H1 (cell line): ENCODE measurements around the gene MAPKAP1.

Source experiments
- CHD2 ChIP-seq: IDR thresholded peaks from 2 replicates; pipeline ENCODE4 v1.6.1; 2012; ENCODE audit warnings: low read length, improper control_type of control experiment
- CTCF ChIP-seq, 3 experiments: IDR thresholded peaks; 1 replicate in 2 of 3; 2 replicates in 1 of 3; pipeline versions ENCODE4 v1.5.1 to v1.6.1; 2011; ENCODE audit warnings: low read length in 3 of 3, mild to moderate bottlenecking in 3 of 3, inconsistent platforms in 2 of 3, low read depth in 1 of 3, moderate library complexity in 1 of 3; ENCODE audit not compliant: insufficient read depth in 1 of 3; ENCODE audit errors: control extremely low read depth in 1 of 3
- EP300 ChIP-seq, 2 experiments: IDR thresholded peaks; 1 replicate in 1 of 2; 2 replicates in 1 of 2; pipeline ENCODE4 v1.6.1; 2011 to 2012; ENCODE audit warnings: low read depth in 2 of 2, low read length in 2 of 2, mild to moderate bottlenecking in 2 of 2, borderline replicate concordance in 1 of 2, inconsistent platforms in 1 of 2, moderate library complexity in 1 of 2
- EZH2 ChIP-seq: fragments of 200-600 bp; sonication (generic); IDR thresholded peaks from 2 replicates; pipeline ENCODE4 v1.7.1; 2012; ENCODE audit warnings: low read depth, mild to moderate bottlenecking, moderate library complexity, low read length, inconsistent platforms; ENCODE audit not compliant: severe bottlenecking
- HDAC6 ChIP-seq: IDR thresholded peaks from one replicate; pipeline ENCODE4 v1.7.1; 2012; ENCODE audit warnings: low read depth, mild to moderate bottlenecking, inconsistent platforms, low read length, moderate library complexity
- SIX5 ChIP-seq: IDR thresholded peaks from 2 replicates; pipeline ENCODE4 v1.6.1; 2011; ENCODE audit warnings: mild to moderate bottlenecking, low read depth, low read length
- ZNF274 ChIP-seq: IDR thresholded peaks from 2 replicates; pipeline ENCODE4 v1.7.0; 2012; ENCODE audit warnings: low read length, borderline replicate concordance; ENCODE audit errors: extremely low read depth

- TF ChIP-seq EZH2 (no peak), CHD2 (no peak), CTCF (IDR thresholded peaks at IDR 0.05; ENCODE audit: control extremely low read depth in 1 of 3, insufficient read depth in 1 of 3, low read depth in 1 of 3, low read length in 3 of 3) (no peak), SIX5 (no peak), ZNF274 (no peak), EP300 (IDR thresholded peaks at IDR 0.05; ENCODE audit: borderline replicate concordance in 1 of 2, low read depth in 2 of 2, low read length in 2 of 2) (no peak), HDAC6 (no peak)
Observed at GRCh38 chr9:125446561-125447094, 260.4 kb downstream of the MAPKAP1 start.
